HCT116 (cell line): ENCODE data around the gene WWOX. TPM values are rescaled to one million over a fixed set of nuclear protein-coding genes. Genes with fewer than 3 reads are reported as not detected.

Experiments used
- ATAC-seq: fragments of 200-7000 bp; cut with Tn5 transposase; 2 replicates; pipeline ENCODE4 v1.9.1; 2020; ENCODE audit warnings: mild to moderate bottlenecking, moderate library complexity
- BruUV-seq: library from RNA; stranded (reverse); fragments of 400-500 nt; replicated peaks from 2 replicates; lab custom pipeline; 2021; lab: Mats Ljungman, UMichigan
- CTCF ChIA-PET: fragments of 300-600 bp; sonication (Branson Sonifier 250); formaldehyde crosslinking; loops from one replicate; lab custom pipeline; 2021; ENCODE audit warnings: antibody characterized with exemption; lab: Charles Lee
- POLR2A ChIA-PET: fragments of 300-600, 350-600 bp; sonication (Branson Sonifier 250); formaldehyde crosslinking; loops from one replicate; lab custom pipeline; 2021; ENCODE audit warnings: antibody characterized with exemption; lab: Charles Lee
- RAD21 ChIA-PET, 2 experiments: fragments of 300-600 bp; sonication (Branson Sonifier 250); formaldehyde crosslinking; loops; one replicate each; lab custom pipeline; 2023; ENCODE audit warnings: low total read pairs in 2 of 2; ENCODE audit not compliant: uncharacterized antibody in 2 of 2, unreplicated experiment in 2 of 2, low non-redundant PET in 1 of 2; lab: Charles Lee
- DNase-seq: peaks from one replicate; pipeline ENCODE4 v3.0.0-alpha.2; 2010; ENCODE audit warnings: low read depth, low spot score
- H2AFZ ChIP-seq: fragments of 200-600 bp; shearing (Covaris generic), sonication (generic); 2 replicates; pipeline ENCODE4 v1.6.1; 2017; ENCODE audit warnings: low read depth, mixed run types, mixed read lengths, antibody characterized with exemption, low read length; ENCODE audit not compliant: poor library complexity, severe bottlenecking
- H3K27ac ChIP-seq: 2 replicates; pipeline ENCODE4 v1.5.1; 2012; ENCODE audit warnings: low read depth, low read length
- H3K27me3 ChIP-seq: fragments of 200-600 bp; sonication (generic); 2 replicates; pipeline ENCODE4 v1.6.1; 2016; ENCODE audit warnings: mixed run types, low read length, mixed read lengths; ENCODE audit not compliant: insufficient read depth
- H3K36me3 ChIP-seq, 2 experiments: fragments of 200-500 bp in 1 of 2; fragments of 200-600 bp in 1 of 2; sonication (Bioruptor generic) in 1 of 2; sonication (generic) in 1 of 2; 2 replicates each; pipeline versions ENCODE4 v1.5.1 to v1.6.1; 2014 to 2016; ENCODE audit warnings: low read length in 2 of 2, inconsistent platforms in 1 of 2, mixed read lengths in 1 of 2, mixed run types in 1 of 2; ENCODE audit not compliant: insufficient read depth in 2 of 2, control insufficient read depth in 1 of 2
- H3K4me1 ChIP-seq, 2 experiments: fragments of 200-600 bp in 1 of 2; sonication (generic) in 1 of 2; 2 replicates each; pipeline versions ENCODE4 v1.5.1 to v1.6.1; 2012 to 2017; ENCODE audit warnings: low read length in 2 of 2, inconsistent platforms in 1 of 2, mild to moderate bottlenecking in 1 of 2, mixed read lengths in 1 of 2, mixed run types in 1 of 2, moderate library complexity in 1 of 2; ENCODE audit not compliant: insufficient read depth in 2 of 2, control insufficient read depth in 1 of 2
- H3K4me2 ChIP-seq: fragments of 200-600 bp; sonication (generic); 2 replicates; pipeline ENCODE4 v1.6.1; 2017; ENCODE audit warnings: mixed run types, low read length, mixed read lengths
- H3K4me3 ChIP-seq, 2 experiments: fragments of 200-600 bp in 1 of 2; sonication (generic) in 1 of 2; replicated peaks in 1 of 2; 2 replicates each; pipeline ENCODE4 v1.5.1; 2011 to 2016; ENCODE audit warnings: low read length in 2 of 2, control low read depth in 1 of 2, low read depth in 1 of 2, mild to moderate bottlenecking in 1 of 2, mixed read lengths in 1 of 2, mixed run types in 1 of 2
- H3K79me2 ChIP-seq: fragments of 200-600 bp; sonication (generic); 2 replicates; pipeline ENCODE4 v1.6.1; 2017; ENCODE audit warnings: mild to moderate bottlenecking, mixed run types, low read length, moderate library complexity, mixed read lengths; ENCODE audit not compliant: insufficient read depth
- H3K9ac ChIP-seq: fragments of 200-600 bp; sonication (generic); 2 replicates; pipeline ENCODE4 v1.6.1; 2016; ENCODE audit warnings: low read length, mixed read lengths
- H3K9me2 ChIP-seq: fragments of 200-600 bp; sonication (generic), shearing (Covaris generic); 2 replicates; pipeline ENCODE4 v1.6.1; 2017; ENCODE audit warnings: mixed run types, mild to moderate bottlenecking, moderate library complexity; ENCODE audit not compliant: insufficient read depth
- H3K9me3 ChIP-seq, 2 experiments: fragments of 200-500 bp in 1 of 2; fragments of 200-600 bp in 1 of 2; sonication (Bioruptor generic) in 1 of 2; sonication (generic) in 1 of 2; 2 replicates each; pipeline ENCODE4 v1.6.1; 2014 to 2017; ENCODE audit warnings: low read length in 2 of 2, mixed read lengths in 2 of 2, inconsistent platforms in 1 of 2, low read depth in 1 of 2, mild to moderate bottlenecking in 1 of 2, mixed run types in 1 of 2, moderate library complexity in 1 of 2; ENCODE audit not compliant: control insufficient read depth in 1 of 2, insufficient read depth in 1 of 2
- H4K20me1 ChIP-seq: fragments of 200-600 bp; sonication (generic), shearing (Covaris generic); 2 replicates; pipeline ENCODE4 v1.6.1; 2017; ENCODE audit warnings: mixed run types, mild to moderate bottlenecking, moderate library complexity; ENCODE audit not compliant: insufficient read depth
- CBX3 ChIP-seq: IDR thresholded peaks from 2 replicates; pipeline ENCODE4 v1.6.1; 2012; ENCODE audit warnings: low read depth
- CEBPB ChIP-seq: IDR thresholded peaks from 2 replicates; pipeline ENCODE4 v1.6.1; 2012; ENCODE audit warnings: low read depth
- EGR1 ChIP-seq: IDR thresholded peaks from 2 replicates; pipeline ENCODE4 v1.6.1; 2012; ENCODE audit warnings: low read depth
- ELF1 ChIP-seq: IDR thresholded peaks from 2 replicates; pipeline ENCODE4 v1.6.1; 2012; ENCODE audit warnings: low read depth, borderline replicate concordance
- EZH2 ChIP-seq: fragments of 200-600 bp; sonication (generic); IDR thresholded peaks from 2 replicates; pipeline ENCODE4 v1.6.1; 2017; ENCODE audit warnings: antibody characterized with exemption, mixed run types
- FOSL1 ChIP-seq: IDR thresholded peaks from 2 replicates; pipeline ENCODE4 v1.6.1; 2012; ENCODE audit warnings: low read depth
- JUND ChIP-seq: IDR thresholded peaks from 2 replicates; pipeline ENCODE4 v1.6.1; 2012
- POLR2A ChIP-seq: IDR thresholded peaks from 2 replicates; pipeline ENCODE4 v1.7.0; 2011; ENCODE audit warnings: borderline replicate concordance; ENCODE audit not compliant: insufficient read depth, insufficient read length; ENCODE audit errors: extremely low read depth
- SP1 ChIP-seq: IDR thresholded peaks from 2 replicates; pipeline ENCODE4 v1.6.1; 2012; ENCODE audit warnings: low read depth
- SRF ChIP-seq: IDR thresholded peaks from 2 replicates; pipeline ENCODE4 v1.6.1; 2012; ENCODE audit warnings: low read depth
- TCF7L2 ChIP-seq: IDR thresholded peaks from 2 replicates; pipeline ENCODE4 v1.7.0; 2011; ENCODE audit warnings: borderline replicate concordance, inconsistent platforms; ENCODE audit not compliant: insufficient read depth, insufficient read length; ENCODE audit errors: extremely low read depth
- YY1 ChIP-seq: IDR thresholded peaks from 2 replicates; pipeline ENCODE4 v1.6.1; 2011; ENCODE audit warnings: low read length, low read depth, moderate library complexity, mild to moderate bottlenecking; ENCODE audit not compliant: insufficient replicate concordance; ENCODE audit errors: extremely low read depth
- ZFX ChIP-seq: fragments of 450-650 bp; IDR thresholded peaks from 2 replicates; pipeline ENCODE4 v1.6.1; 2017
- intact Hi-C: fragments of 100-400 bp; cut with micrococcal nuclease; formaldehyde crosslinking; loops from 2 replicates; pipeline ENCODE4 v1.10.0; 2022
- total RNA-seq: library from RNA; stranded (reverse); gene quantifications from one replicate; pipeline ENCODE4 v1.2.1, GENCODE V29; 2021; ENCODE audit not compliant: unreplicated experiment
- TF ChIP-seq, protein P1 (sequence below): IDR thresholded peaks from 2 replicates; pipeline ENCODE4 v1.6.1; 2012
- TF ChIP-seq, protein P2 (sequence below): IDR thresholded peaks from 2 replicates; pipeline ENCODE4 v1.6.1; 2011; ENCODE audit warnings: mild to moderate bottlenecking, low read length, moderate library complexity; ENCODE audit not compliant: insufficient replicate concordance; ENCODE audit errors: extremely low read depth
- TF ChIP-seq, protein P3 (sequence below): IDR thresholded peaks from 2 replicates; pipeline ENCODE4 v1.6.1; 2012

WWOX gene
- total RNA-seq, 1 experiment from 2014 or later = 13.7 TPM

DNA sequence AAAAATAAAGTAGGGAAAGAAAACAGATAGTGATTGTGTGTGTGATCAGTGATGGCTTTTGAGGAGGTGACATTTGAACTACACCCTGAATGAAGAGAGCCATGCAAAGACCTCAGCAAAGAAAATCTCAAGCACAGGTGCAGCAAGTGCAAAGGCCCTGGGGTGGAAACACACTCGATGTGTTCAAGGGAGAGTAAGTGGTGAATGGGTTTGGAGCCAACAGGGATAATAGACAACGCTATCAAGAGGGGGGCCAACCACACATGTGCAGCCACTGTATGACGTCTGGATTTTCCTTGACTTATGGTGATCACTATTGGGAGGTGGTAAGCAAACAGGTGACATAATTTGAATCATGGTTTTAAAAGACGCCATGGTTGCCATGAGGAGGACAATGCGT is 564.2 kb downstream of the WWOX start (continued):
- TF ChIP-seq, protein P1, sequence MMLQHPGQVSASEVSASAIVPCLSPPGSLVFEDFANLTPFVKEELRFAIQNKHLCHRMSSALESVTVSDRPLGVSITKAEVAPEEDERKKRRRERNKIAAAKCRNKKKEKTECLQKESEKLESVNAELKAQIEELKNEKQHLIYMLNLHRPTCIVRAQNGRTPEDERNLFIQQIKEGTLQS = no peak
- TF ChIP-seq JUND = no peak

DNA sequence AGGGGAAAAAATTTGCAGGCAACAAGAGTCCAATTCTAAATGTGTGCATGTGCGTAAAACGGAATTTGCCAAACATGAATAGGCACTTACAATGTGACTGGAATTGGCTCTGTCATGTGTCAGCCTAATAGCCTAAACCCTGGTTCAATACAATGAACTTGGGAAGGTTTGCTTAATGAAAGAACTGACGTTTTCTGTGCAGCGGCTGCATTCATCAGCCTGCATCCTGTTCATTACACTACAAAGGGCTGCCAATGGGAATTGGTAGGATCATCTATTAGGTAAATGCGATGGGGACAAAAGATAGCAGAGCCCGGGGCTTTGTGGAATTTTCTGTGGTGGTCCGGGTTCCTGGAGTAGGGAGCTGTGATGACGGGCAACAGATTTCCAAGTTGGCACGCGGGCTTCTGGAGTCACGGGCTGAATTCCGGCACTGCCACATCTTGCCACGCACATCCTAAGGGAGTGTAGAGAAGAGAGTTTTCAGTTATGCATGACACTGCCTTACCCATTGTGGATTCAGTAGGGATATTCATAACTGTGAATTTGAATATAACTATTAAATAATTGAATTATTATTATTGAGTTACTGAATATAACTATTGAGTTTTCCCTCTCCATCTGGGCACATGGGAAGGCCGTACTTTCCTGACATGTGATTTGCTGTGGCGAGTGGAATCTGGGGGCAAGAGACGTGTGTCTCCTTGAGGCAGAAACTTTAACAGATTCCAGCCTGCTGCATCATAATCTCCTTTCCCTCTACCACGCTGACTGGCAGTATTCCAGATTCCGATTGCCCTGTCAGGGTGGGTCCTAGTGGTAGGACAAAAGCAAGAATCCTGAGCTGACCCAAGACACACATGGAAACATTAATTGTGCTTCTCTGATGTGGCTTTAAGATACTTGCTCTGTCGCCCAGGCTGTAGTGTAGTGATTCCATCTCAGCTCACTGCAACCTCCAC is 565.6 kb downstream of the WWOX start:
- H3K4me1 ChIP-seq = no peaks in the 10 kb centered on the region

DNA sequence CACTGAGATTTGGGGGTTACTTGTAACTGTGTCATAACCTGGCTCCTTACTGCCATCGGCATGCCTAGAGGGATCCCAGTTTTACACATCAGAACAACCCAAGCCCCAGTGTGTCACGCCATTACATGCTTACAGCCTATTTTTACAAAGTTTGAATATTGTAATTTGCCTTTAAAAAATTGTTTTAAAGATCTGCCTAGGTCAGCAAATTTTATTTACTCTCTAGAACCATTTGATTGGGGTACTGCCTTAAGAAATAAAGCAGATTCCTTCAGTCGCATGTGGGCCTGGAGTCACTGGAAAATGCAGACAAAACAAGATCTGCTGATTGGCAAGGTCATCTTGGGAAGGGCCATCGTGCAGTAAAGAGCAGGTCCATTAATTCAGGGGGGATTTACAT is 566.9 kb downstream of the WWOX start:
- BruUV-seq = no TSS peak
- TF ChIP-seq ZFX (no peak), EGR1 (no peak), YY1 (no peak), CBX3 (no peak), JUND (no peak), SRF (no peak), SP1 (no peak), TCF7L2 (no peak), CEBPB (no peak), ELF1 (no peak), FOSL1 (no peak), EZH2 (no peak), POLR2A (no peak)
- TF ChIP-seq, protein P2, sequence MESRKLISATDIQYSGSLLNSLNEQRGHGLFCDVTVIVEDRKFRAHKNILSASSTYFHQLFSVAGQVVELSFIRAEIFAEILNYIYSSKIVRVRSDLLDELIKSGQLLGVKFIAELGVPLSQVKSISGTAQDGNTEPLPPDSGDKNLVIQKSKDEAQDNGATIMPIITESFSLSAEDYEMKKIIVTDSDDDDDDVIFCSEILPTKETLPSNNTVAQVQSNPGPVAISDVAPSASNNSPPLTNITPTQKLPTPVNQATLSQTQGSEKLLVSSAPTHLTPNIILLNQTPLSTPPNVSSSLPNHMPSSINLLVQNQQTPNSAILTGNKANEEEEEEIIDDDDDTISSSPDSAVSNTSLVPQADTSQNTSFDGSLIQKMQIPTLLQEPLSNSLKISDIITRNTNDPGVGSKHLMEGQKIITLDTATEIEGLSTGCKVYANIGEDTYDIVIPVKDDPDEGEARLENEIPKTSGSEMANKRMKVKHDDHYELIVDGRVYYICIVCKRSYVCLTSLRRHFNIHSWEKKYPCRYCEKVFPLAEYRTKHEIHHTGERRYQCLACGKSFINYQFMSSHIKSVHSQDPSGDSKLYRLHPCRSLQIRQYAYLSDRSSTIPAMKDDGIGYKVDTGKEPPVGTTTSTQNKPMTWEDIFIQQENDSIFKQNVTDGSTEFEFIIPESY = no peak
- TF ChIP-seq, protein P3, sequence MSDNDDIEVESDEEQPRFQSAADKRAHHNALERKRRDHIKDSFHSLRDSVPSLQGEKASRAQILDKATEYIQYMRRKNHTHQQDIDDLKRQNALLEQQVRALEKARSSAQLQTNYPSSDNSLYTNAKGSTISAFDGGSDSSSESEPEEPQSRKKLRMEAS = no peak

More for the DNA sequence above, 565.6 kb downstream of the WWOX start:
- intact Hi-C loops = no loop called here
- Histone ChIP-seq H3K9me3 (no peaks in the 10 kb centered on the region), H2AFZ (no peak overlapping the region), H3K4me2 (no peak overlapping the region), H3K79me2 (no peaks in the 10 kb centered on the region), H3K36me3 (no peaks in the 10 kb centered on the region), H3K4me3 (no peak overlapping the region), H3K27ac (no peak overlapping the region), H3K9me2 (no peaks in the 10 kb centered on the region), H4K20me1 (no peaks in the 10 kb centered on the region), H3K27me3 (no peaks in the 10 kb centered on the region), H3K9ac (no peak overlapping the region)
- DNase-seq = no peak
- BruUV-seq = no TSS peak
- CTCF ChIA-PET = no interaction called here
- ATAC-seq = no peak
- TF ChIP-seq CEBPB (no peak), EZH2 (no peak), SP1 (no peak)
- RAD21 ChIA-PET = no interaction called here
- POLR2A ChIA-PET = no interaction called here

More for the DNA sequence above, 566.9 kb downstream of the WWOX start:
- Histone ChIP-seq H3K27ac (no peak overlapping the region), H3K9me2 (no peaks in the 10 kb centered on the region), H3K4me3 (no peak overlapping the region), H3K36me3 (no peaks in the 10 kb centered on the region), H3K27me3 (no peaks in the 10 kb centered on the region), H3K4me1 (no peaks in the 10 kb centered on the region), H3K9me3 (no peaks in the 10 kb centered on the region), H2AFZ (no peak overlapping the region), H3K9ac (no peak overlapping the region), H4K20me1 (no peaks in the 10 kb centered on the region), H3K4me2 (no peak overlapping the region), H3K79me2 (no peaks in the 10 kb centered on the region)
- intact Hi-C loops = no loop called here
- no peak for ATAC-seq
- no peak for DNase-seq
- ChIA-PET CTCF (no interaction called here), RAD21 (no interaction called here), POLR2A (no interaction called here)
